ENCODE measurements around the gene DLG2. TPM values are rescaled to one million over a fixed set of nuclear protein-coding genes. Genes with fewer than 3 reads are reported as not detected.

DLG2 gene
- total and polyA plus RNA-seq, 11 donors: 2.4 to 13.9 (median 7.1) TPM

DNA sequence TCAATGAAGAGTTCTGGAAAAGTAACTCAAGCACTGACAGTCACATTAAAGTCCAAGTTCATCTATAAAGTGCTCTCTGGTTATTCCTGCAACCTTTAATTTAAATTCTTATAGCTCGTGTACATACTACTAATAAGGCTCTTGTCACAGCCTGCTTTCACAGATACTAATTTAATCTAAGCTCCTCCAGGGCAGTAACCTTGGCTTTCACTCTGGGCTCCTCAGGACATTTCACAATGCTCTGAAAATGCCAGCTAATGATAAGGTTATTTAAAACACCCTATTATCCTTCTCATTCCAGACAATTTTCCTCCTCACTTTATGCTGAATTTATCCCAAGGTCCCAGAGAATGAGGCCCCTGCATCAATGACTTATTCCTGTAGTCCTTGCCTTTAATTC is 2098.3 kb downstream of the DLG2 start:
- Histone ChIP-seq H3K4me3 (no peak overlapping the region), H3K27me3 (no peaks in the 10 kb centered on the region), H3K9me3 (no peaks in the 10 kb centered on the region), H3K27ac (no peak overlapping the region), H3K4me1 (peaks cover 0 to 4% (median 0%) of the 10 kb centered on the region in 12 donors), H3K36me3 (no peaks in the 10 kb centered on the region)
- TF ChIP-seq, protein P1, sequence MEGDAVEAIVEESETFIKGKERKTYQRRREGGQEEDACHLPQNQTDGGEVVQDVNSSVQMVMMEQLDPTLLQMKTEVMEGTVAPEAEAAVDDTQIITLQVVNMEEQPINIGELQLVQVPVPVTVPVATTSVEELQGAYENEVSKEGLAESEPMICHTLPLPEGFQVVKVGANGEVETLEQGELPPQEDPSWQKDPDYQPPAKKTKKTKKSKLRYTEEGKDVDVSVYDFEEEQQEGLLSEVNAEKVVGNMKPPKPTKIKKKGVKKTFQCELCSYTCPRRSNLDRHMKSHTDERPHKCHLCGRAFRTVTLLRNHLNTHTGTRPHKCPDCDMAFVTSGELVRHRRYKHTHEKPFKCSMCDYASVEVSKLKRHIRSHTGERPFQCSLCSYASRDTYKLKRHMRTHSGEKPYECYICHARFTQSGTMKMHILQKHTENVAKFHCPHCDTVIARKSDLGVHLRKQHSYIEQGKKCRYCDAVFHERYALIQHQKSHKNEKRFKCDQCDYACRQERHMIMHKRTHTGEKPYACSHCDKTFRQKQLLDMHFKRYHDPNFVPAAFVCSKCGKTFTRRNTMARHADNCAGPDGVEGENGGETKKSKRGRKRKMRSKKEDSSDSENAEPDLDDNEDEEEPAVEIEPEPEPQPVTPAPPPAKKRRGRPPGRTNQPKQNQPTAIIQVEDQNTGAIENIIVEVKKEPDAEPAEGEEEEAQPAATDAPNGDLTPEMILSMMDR (IDR thresholded peaks at IDR 0.05): no peak
- TF ChIP-seq POLR2A (IDR thresholded peaks at IDR 0.05): no peak
- intact Hi-C loops (cut with DNase I): no loop called here
- ATAC-seq: peak in 1 of 4 donors; percentile 51
- DNase-seq: no peak
- WGBS, 4 donors: 16 to 27% (median 21%) methylated on average over 1 of the region's 1 CpG

DNA sequence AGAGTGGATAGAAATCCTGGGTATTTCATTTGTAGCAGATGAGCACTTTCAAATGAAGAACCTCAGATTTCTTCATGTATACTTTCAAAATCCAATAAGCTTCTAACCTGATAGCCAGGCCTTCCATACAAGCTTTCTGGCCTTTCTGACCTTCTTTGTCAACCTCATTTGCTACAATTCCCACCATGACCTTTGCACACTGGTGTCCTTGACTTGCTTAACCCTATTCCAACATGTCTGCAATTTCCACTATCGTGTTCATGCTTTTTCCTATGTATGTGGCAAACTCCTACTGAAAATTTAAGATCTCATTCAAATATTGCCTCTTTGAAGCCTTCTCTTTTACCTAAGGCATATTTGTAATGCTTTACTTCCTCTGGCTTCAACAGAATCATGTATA is 2098.9 kb downstream of the DLG2 start:
- TF ChIP-seq POLR2A (IDR thresholded peaks at IDR 0.05): no peak
- TF ChIP-seq, protein P1 (IDR thresholded peaks at IDR 0.05): no peak
- intact Hi-C loops (cut with DNase I): no loop called here
- DNase-seq: no peak
- no peaks in the 10 kb centered on the region for H3K27me3 ChIP-seq
- ATAC-seq: no peak
- H3K9me3 ChIP-seq: no peaks in the 10 kb centered on the region
- no peak overlapping the region for H3K27ac ChIP-seq
- H3K36me3 ChIP-seq: no peaks in the 10 kb centered on the region
- no peak overlapping the region for H3K4me3 ChIP-seq
- peaks cover 0 to 4% (median 0%) of the 10 kb centered on the region in 12 donors for H3K4me1 ChIP-seq
- 82 to 88% (median 86%) methylated on average over 1 of the region's 1 CpG for WGBS, 4 donors

DNA sequence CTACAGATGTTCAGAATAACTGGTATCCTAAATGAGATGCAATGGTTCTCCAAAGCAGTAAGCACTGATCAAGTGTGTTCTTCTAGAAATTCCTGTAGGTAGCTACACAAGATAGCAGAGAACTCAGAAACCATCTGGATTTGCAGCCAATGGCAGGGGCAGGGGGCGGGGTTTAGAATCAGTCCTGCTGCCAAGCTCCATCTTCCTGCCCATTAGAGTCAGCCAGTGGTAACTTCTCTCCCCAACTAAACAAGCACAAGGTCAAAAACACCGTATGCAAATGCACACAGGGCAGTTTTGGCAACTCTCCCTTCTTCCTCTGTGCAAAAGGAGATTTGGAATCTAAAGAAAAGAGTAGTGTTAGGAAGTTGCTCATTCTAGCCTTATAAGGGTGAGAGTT is 2103.5 kb downstream of the DLG2 start:
- intact Hi-C loops (cut with DNase I): loop anchor here in 1 of 10 donors (5.0 kb wide), 1 partner anchor 199 kb away; no protein-coding TSS in a partner anchor
- Histone ChIP-seq H3K27me3 (no peaks in the 10 kb centered on the region), H3K27ac (no peak overlapping the region), H3K36me3 (no peaks in the 10 kb centered on the region), H3K4me3 (no peak overlapping the region), H3K4me1 (peaks cover 0 to 2% (median 0%) of the 10 kb centered on the region in 12 donors), H3K9me3 (no peaks in the 10 kb centered on the region)
- DNase-seq (no peak), ATAC-seq (no peak)
- TF ChIP-seq POLR2A (IDR thresholded peaks at IDR 0.05): no peak
- TF ChIP-seq, protein P1 (IDR thresholded peaks at IDR 0.05): no peak
- WGBS, 4 donors: 47 to 54% (median 52%) methylated on average over 2 of the region's 2 CpGs

DNA sequence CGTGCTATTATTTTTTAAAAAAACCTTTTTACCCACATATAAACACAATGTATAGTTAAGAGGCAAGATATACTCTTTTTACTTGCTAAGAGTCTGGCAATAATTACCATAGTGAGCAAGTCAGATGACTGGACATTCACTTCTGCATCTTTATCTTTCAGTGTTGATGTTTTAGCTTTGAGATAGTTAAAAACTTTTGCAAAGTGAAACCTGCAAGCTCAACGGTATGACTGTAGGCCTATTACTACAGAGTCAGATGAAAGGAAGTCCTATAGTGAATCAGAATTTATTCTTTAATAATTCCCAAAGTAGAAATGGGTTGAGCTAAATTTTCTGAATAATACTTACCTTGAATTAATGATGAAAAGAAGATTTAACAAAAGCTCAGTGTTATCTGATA is 2104.2 kb downstream of the DLG2 start:
- no peak overlapping the region for H3K27ac ChIP-seq
- no peak for DNase-seq
- H3K27me3 ChIP-seq: no peaks in the 10 kb centered on the region
- H3K9me3 ChIP-seq: peaks cover 0 to 6% (median 0%) of the 10 kb centered on the region in 12 donors
- no peak for ATAC-seq
- H3K4me3 ChIP-seq: no peak overlapping the region
- H3K4me1 ChIP-seq: no peaks in the 10 kb centered on the region
- intact Hi-C loops (cut with DNase I): loop anchor here in 1 of 10 donors (5.0 kb wide), 1 partner anchor 199 kb away; no protein-coding TSS in a partner anchor
- H3K36me3 ChIP-seq: no peaks in the 10 kb centered on the region
- 51 to 72% (median 69%) methylated on average over 2 of the region's 2 CpGs for WGBS, 4 donors
- TF ChIP-seq, protein P1 (IDR thresholded peaks at IDR 0.05): no peak
- no peak for TF ChIP-seq POLR2A (IDR thresholded peaks at IDR 0.05)
